G401 (cell line): ENCODE data around the gene ARL14. TPM values are rescaled to one million over a fixed set of nuclear protein-coding genes. Genes with fewer than 3 reads are reported as not detected.
"Not testable (repeated sequence)": the region's sequence is repeated elsewhere in the genome, so short reads cannot be mapped to it uniquely, and the experiment has no call there.

Source experiments
- DNase-seq: peaks from one replicate; pipeline ENCODE4 v3.0.0-alpha.2; 2015; ENCODE audit warnings: low spot score
- in situ Hi-C: cut with HindIII; loops from 2 replicates; pipeline ENCODE4 v1.10.0; 2016; ENCODE audit warnings: low sequenced_read_pairs, mixed read lengths
- total RNA-seq: library from RNA; depleted of rRNA; stranded (reverse); fragments of >200 nt; shearing (Covaris generic); gene quantifications from 2 replicates; pipeline ENCODE4 v1.2.3, GENCODE V29; 2014; rRNA removed

The ARL14 gene
- total RNA-seq, 1 experiment from 2014 or later, result not detected

- in situ Hi-C loops, result no loop called here
- DNase-seq, result no peak
Observed at GRCh38 chr3:160709477-160710182, 32.7 kb downstream of the ARL14 start.

- DNase-seq, in situ Hi-C loops: not testable (repeated sequence)
Observed at GRCh38 chr3:160713144-160713543, 36.2 kb downstream of the ARL14 start.

- DNase-seq, result no peak
- in situ Hi-C loops, result no loop called here
Observed at GRCh38 chr3:160719710-160720109, 42.8 kb downstream of the ARL14 start.

- in situ Hi-C loops, result no loop called here
- DNase-seq, result no peak
Observed at GRCh38 chr3:160720123-160720746, 43.3 kb downstream of the ARL14 start.

GRCh38 chr3:160722331-160722730 lies 45.4 kb downstream of the ARL14 start:
- no peak for DNase-seq
- in situ Hi-C loops, result no loop called here

- in situ Hi-C loops, result no loop called here
- no peak for DNase-seq
Observed at GRCh38 chr3:160725338-160725737, 48.4 kb downstream of the ARL14 start.

Other genes with a start within 250 kb of the ARL14 start
- gene TRIM59, start 227.4 kb upstream of the ARL14 start, total RNA-seq, result 0.06 TPM in 1 of 2 replicates, not detected in the other
- gene KPNA4, start 111.6 kb upstream of the ARL14 start, total RNA-seq, result 20.3 and 25.6 TPM in 2 replicates
- under 0.01 TPM in 1 of 2 replicates, not detected in the other for gene PPM1L, start 79.1 kb downstream of the ARL14 start, total RNA-seq